Bone marrow (tissue), 2 donors: ENCODE results near the gene PALLD.

ENCODE experiments used
- DNase-seq, 2 donors: peaks; one replicate each; lab custom pipeline; 2025; lab: John Stamatoyannopoulos, UW

PALLD gene

GRCh38 chr4:168593399-168593798 is 96.5 kb downstream of the PALLD start:
- no peak for DNase-seq

GRCh38 chr4:168594121-168594520 is 97.3 kb downstream of the PALLD start:
- no peak for DNase-seq

- DNase-seq = no peak
Measured at GRCh38 chr4:168598191-168598590, 101.3 kb downstream of the PALLD start.

GRCh38 chr4:168600796-168601583 is 104.1 kb downstream of the PALLD start:
- DNase-seq = no peak

GRCh38 chr4:168601899-168602298 is 105.0 kb downstream of the PALLD start:
- no peak for DNase-seq

GRCh38 chr4:168604496-168605373 is 107.9 kb downstream of the PALLD start:
- no peak for DNase-seq

- DNase-seq = no peak
Measured at GRCh38 chr4:168605411-168605810, 108.6 kb downstream of the PALLD start.

- no peak for DNase-seq
Measured at GRCh38 chr4:168607215-168607614, 110.4 kb downstream of the PALLD start.

- no peak for DNase-seq
Measured at GRCh38 chr4:168608771-168609170, 111.9 kb downstream of the PALLD start.

GRCh38 chr4:168609369-168609768 is 112.5 kb downstream of the PALLD start:
- DNase-seq = no peak

GRCh38 chr4:168610911-168611530 is 114.2 kb downstream of the PALLD start:
- DNase-seq = no peak

GRCh38 chr4:168612450-168613135 is 115.7 kb downstream of the PALLD start:
- no peak for DNase-seq

GRCh38 chr4:168613869-168614268 is 117.0 kb downstream of the PALLD start:
- no peak for DNase-seq

GRCh38 chr4:168614281-168615057 is 117.6 kb downstream of the PALLD start:
- no peak for DNase-seq

- DNase-seq = no peak
Measured at GRCh38 chr4:168615294-168616065, 118.6 kb downstream of the PALLD start.

GRCh38 chr4:168618577-168619265 is 121.9 kb downstream of the PALLD start:
- DNase-seq = no peak

GRCh38 chr4:168619266-168619631 is 122.4 kb downstream of the PALLD start:
- no peak for DNase-seq

- no peak for DNase-seq
Measured at GRCh38 chr4:168621806-168622589, 125.1 kb downstream of the PALLD start.

- DNase-seq = no peak
Measured at GRCh38 chr4:168622600-168622999, 125.7 kb downstream of the PALLD start.
